HG03354 (cell line): Measurements from ENCODE around the gene SOX9.

Experiments
- ATAC-seq: cut with Tn5 transposase; IDR thresholded peaks from one replicate; pipeline ENCODE4 v1.9.1; 2021; ENCODE audit warnings: mild to moderate bottlenecking; ENCODE audit not compliant: unreplicated experiment, poor library complexity, severe bottlenecking

SOX9 gene

GRCh38 chr17:72150632-72151460 is 30.0 kb downstream of the SOX9 start:
- ATAC-seq: no peak

- ATAC-seq: no peak
Measured at GRCh38 chr17:72151565-72152386, 31.0 kb downstream of the SOX9 start.

GRCh38 chr17:72152387-72152929 is 31.6 kb downstream of the SOX9 start:
- ATAC-seq: no peak

GRCh38 chr17:72158895-72159885 is 38.4 kb downstream of the SOX9 start:
- ATAC-seq: no peak

- ATAC-seq: no peak
Measured at GRCh38 chr17:72162569-72162968, 41.7 kb downstream of the SOX9 start.

- ATAC-seq: no peak
Measured at GRCh38 chr17:72163474-72163873, 42.7 kb downstream of the SOX9 start.

- no peak for ATAC-seq
Measured at GRCh38 chr17:72164158-72164739, 43.4 kb downstream of the SOX9 start.

GRCh38 chr17:72165192-72165866 is 44.5 kb downstream of the SOX9 start:
- ATAC-seq: no peak

- no peak for ATAC-seq
Measured at GRCh38 chr17:72165867-72166439, 45.1 kb downstream of the SOX9 start.

GRCh38 chr17:72167593-72167992 is 46.8 kb downstream of the SOX9 start:
- no peak for ATAC-seq

- ATAC-seq: no peak
Measured at GRCh38 chr17:72169823-72170222, 49.0 kb downstream of the SOX9 start.

- ATAC-seq: no peak
Measured at GRCh38 chr17:72171703-72172667, 51.2 kb downstream of the SOX9 start.

- ATAC-seq: no peak
Measured at GRCh38 chr17:72173499-72174116, 52.8 kb downstream of the SOX9 start.

- no peak for ATAC-seq
Measured at GRCh38 chr17:72175263-72175662, 54.4 kb downstream of the SOX9 start.
